Measurements from ENCODE around the gene WDR35.

Gene WDR35

DNA sequence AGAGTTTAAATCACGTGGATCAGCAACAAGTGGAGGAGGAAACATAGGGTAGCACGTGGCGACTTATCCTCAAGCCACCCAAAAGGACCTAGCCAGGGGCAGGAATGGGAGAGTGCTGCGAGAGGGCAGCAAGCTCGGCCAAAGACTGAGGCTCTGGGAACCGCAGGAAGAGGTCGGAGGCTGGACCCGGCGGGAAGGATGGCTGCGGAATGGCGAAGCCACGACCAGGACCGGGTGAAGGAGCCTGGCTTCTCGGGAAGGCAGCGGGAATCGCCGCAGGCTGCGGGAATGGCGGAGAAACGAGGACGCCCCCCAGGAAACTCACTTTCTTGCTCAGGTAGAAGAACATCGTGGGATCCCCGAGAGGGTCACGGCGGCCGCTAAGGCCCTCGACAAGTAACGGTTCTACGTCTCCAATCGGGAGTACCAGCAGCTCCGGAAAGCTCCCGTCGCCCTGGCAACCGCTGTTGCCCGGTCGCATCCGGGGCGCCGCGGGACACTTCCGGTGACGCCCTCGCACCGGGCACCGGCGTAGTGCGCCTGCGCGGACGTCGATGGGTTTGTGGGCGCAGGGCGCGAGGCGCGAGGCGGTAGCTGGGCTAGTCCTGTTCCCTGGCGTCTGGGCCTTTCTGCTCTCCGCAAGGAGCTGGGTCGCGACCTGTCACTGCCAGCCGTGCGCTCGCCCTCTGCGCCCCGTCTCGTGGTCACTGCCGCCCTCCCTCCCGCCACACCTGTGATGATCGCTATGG, at the start of gene WDR35:
TSS of gene WDR35 (minus strand) at position 439 of the 749 bp plus-strand sequence. CDS start at position 349, 90 bp downstream.
- Mint-ChIP-seq H3K27ac (peak within 1 kb of the TSS; percentile 53 to 84 (median 77)), H3K36me3 (ENCODE audit: low read depth) (peaks cover 13% of the 10 kb centered on the region), H3K27me3 (ENCODE audit: low read depth) (peaks cover 12% of the 10 kb centered on the region), H3K9me3 (no peaks in the 10 kb centered on the region), H3K4me3 (peak within 1 kb of the TSS; percentile 95 to 98 (median 97)), H3K4me1 (peaks cover 22% of the 10 kb centered on the region)
- TF ChIP-seq, protein P1, sequence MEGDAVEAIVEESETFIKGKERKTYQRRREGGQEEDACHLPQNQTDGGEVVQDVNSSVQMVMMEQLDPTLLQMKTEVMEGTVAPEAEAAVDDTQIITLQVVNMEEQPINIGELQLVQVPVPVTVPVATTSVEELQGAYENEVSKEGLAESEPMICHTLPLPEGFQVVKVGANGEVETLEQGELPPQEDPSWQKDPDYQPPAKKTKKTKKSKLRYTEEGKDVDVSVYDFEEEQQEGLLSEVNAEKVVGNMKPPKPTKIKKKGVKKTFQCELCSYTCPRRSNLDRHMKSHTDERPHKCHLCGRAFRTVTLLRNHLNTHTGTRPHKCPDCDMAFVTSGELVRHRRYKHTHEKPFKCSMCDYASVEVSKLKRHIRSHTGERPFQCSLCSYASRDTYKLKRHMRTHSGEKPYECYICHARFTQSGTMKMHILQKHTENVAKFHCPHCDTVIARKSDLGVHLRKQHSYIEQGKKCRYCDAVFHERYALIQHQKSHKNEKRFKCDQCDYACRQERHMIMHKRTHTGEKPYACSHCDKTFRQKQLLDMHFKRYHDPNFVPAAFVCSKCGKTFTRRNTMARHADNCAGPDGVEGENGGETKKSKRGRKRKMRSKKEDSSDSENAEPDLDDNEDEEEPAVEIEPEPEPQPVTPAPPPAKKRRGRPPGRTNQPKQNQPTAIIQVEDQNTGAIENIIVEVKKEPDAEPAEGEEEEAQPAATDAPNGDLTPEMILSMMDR (IDR thresholded peaks at IDR 0.05; ENCODE audit: unreplicated experiment in 3 of 3), result no peak

DNA sequence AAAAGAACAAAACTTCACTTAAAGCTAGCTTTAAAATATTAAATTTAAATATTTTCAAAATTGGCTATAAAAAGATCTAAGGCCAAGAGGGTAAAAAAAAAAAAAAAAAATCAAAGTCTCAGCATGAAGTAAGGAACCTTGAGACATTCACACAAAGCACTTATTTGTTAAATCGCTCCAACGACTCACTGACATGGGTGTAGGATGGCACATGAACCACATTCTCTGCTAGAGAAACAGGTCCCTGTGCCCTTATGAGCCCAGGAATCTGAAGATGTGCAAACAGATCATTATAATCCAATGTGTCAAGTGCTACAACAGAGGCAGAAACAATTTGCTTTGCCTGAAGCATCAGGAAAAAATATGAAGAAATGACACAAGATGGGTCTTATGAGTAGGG, 47.8 kb upstream of the WDR35 start:
- no peaks in the 10 kb centered on the region for H3K9me3 Mint-ChIP-seq
- peaks cover 87% of the 10 kb centered on the region for H3K36me3 Mint-ChIP-seq (ENCODE audit: low read depth)
- H3K27me3 Mint-ChIP-seq (ENCODE audit: low read depth), result no peaks in the 10 kb centered on the region
- H3K4me3 Mint-ChIP-seq, result no peak overlapping the region
- TF ChIP-seq, protein P1 (IDR thresholded peaks at IDR 0.05; ENCODE audit: unreplicated experiment in 3 of 3), result no peak
- H3K4me1 Mint-ChIP-seq, result peaks cover 11% of the 10 kb centered on the region
- H3K27ac Mint-ChIP-seq, result no peak overlapping the region

DNA sequence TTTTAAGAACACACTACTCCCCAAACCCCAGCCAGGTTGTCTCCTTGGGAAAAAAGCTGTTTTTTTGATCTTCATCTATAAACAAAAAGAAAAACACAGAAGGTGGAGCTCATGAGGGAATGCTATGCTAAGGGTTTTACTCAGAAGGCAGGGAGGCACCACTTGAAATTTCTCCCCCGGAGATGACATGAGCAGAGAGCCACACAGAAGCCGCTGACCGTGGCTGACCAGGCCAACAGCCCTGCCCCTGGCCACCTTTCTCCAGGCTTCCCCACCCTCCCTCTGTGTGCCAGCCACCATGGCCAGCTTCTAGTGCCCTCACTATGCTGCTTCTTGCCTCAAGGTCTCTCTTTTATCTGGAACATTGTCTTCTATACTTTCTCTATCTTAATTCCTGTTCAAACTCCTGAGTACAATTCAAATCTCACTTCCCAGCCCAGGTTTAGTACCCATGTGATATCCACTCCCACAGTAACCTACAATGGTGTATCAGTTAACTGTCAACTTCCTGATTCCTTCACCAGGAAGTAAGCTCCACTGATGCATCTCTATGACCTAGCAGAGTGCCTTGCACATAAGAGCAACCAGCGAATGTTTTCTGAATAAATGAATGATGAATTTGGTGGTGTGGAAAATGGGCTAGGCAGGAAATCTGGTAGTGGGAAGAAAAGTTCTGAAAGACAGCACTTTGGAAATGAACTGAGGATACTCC, 46.2 kb upstream of the WDR35 start:
- TF ChIP-seq, protein P1 (IDR thresholded peaks at IDR 0.05; ENCODE audit: unreplicated experiment in 3 of 3), result no peak
- Mint-ChIP-seq H3K27ac (peak overlapping the region in 2 of 3 experiments; percentile 12 to 33), H3K36me3 (ENCODE audit: low read depth) (peaks cover 91% of the 10 kb centered on the region), H3K9me3 (peaks cover 4% of the 10 kb centered on the region), H3K4me3 (no peak overlapping the region), H3K4me1 (peaks cover 5% of the 10 kb centered on the region), H3K27me3 (ENCODE audit: low read depth) (no peaks in the 10 kb centered on the region)

DNA sequence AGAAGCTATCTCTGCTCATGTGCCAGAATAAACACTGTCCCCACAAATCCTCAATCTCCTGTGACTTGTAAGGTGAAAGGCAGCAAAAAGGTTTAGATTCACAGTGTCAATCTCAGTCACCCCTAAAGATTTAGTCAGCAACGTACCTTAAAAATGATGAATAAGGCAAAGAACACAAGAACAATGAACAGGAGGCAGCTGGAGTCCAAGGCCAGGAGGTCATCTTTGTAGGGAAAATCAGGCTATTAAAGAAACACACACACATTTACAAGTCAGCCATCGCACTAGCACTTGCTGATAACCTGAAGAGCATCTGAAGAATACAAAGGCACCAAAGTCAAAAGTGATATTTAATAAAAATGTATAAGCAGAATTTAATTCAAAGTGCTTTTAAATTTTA, 44.9 kb upstream of the WDR35 start:
- Mint-ChIP-seq H3K27ac (peak overlapping the region in 2 of 3 experiments; percentile 5 to 43), H3K27me3 (ENCODE audit: low read depth) (no peaks in the 10 kb centered on the region), H3K9me3 (peaks cover 13% of the 10 kb centered on the region), H3K4me3 (no peak overlapping the region), H3K36me3 (ENCODE audit: low read depth) (peaks cover 91% of the 10 kb centered on the region), H3K4me1 (no peaks in the 10 kb centered on the region)
- TF ChIP-seq, protein P1 (IDR thresholded peaks at IDR 0.05; ENCODE audit: unreplicated experiment in 3 of 3), result no peak

DNA sequence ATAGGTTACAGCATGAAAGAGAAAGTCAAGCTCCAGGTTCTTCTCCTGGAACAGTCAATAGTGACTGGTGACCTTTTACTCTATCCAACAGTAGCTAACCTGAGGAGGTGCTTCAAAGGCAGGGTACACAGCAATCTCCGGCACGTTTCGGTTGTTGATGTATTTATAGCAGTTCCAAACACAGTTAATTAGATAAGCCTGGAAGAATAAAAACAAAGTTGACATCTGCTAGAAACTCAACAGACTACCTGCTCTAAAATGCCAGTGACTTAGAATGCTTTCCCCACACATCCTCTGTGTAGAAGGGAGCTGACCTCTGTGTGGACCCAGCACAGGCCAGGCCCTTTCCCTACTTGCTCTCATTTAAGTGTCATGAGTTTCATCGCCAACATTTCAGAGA, 44.3 kb upstream of the WDR35 start:
- Mint-ChIP-seq H3K4me1 (no peaks in the 10 kb centered on the region), H3K4me3 (no peak overlapping the region), H3K27me3 (ENCODE audit: low read depth) (no peaks in the 10 kb centered on the region), H3K36me3 (ENCODE audit: low read depth) (peaks cover 96% of the 10 kb centered on the region), H3K27ac (no peak overlapping the region), H3K9me3 (peaks cover 19% of the 10 kb centered on the region)
- TF ChIP-seq, protein P1 (IDR thresholded peaks at IDR 0.05; ENCODE audit: unreplicated experiment in 3 of 3), result no peak

All from nephron (organoid).